GM21723 (cell line): ENCODE results near the gene KCNA10.

Source experiments
- ATAC-seq: cut with Tn5 transposase; IDR thresholded peaks from one replicate; pipeline ENCODE4 v1.9.1; 2021; ENCODE audit warnings: mild to moderate bottlenecking, moderate library complexity; ENCODE audit not compliant: unreplicated experiment

The KCNA10 gene

GRCh38 chr1:110519125-110519810 lies at the start of gene KCNA10:
TSS of gene KCNA10 (minus strand) at chr1:110519175. CDS start at chr1:110518787, 388 bp downstream.
- no peak for ATAC-seq

GRCh38 chr1:110566836-110567235 lies 47.9 kb upstream of the KCNA10 start:
- ATAC-seq: no peak

GRCh38 chr1:110565565-110565964 lies 46.6 kb upstream of the KCNA10 start:
- no peak for ATAC-seq

- ATAC-seq: no peak
Observed at GRCh38 chr1:110563089-110563488, 44.1 kb upstream of the KCNA10 start.

GRCh38 chr1:110561596-110561995 lies 42.6 kb upstream of the KCNA10 start:
- ATAC-seq: no peak

GRCh38 chr1:110559157-110559556 lies 40.2 kb upstream of the KCNA10 start:
- no peak for ATAC-seq

- ATAC-seq: no peak
Observed at GRCh38 chr1:110557481-110557880, 38.5 kb upstream of the KCNA10 start.

GRCh38 chr1:110556471-110556807 lies 37.5 kb upstream of the KCNA10 start:
- no peak for ATAC-seq

GRCh38 chr1:110555807-110556470 lies 37.0 kb upstream of the KCNA10 start:
- no peak for ATAC-seq

GRCh38 chr1:110554871-110555801 lies 36.2 kb upstream of the KCNA10 start:
- no peak for ATAC-seq

- no peak for ATAC-seq
Observed at GRCh38 chr1:110551278-110551809, 32.4 kb upstream of the KCNA10 start.

- no peak for ATAC-seq
Observed at GRCh38 chr1:110549831-110550230, 30.9 kb upstream of the KCNA10 start.

GRCh38 chr1:110548381-110548780 lies 29.4 kb upstream of the KCNA10 start:
- ATAC-seq: no peak

GRCh38 chr1:110547017-110547416 lies 28.0 kb upstream of the KCNA10 start:
- no peak for ATAC-seq

- no peak for ATAC-seq
Observed at GRCh38 chr1:110545492-110545891, 26.5 kb upstream of the KCNA10 start.

GRCh38 chr1:110544753-110545152 lies 25.8 kb upstream of the KCNA10 start:
- no peak for ATAC-seq

- no peak for ATAC-seq
Observed at GRCh38 chr1:110542725-110543124, 23.8 kb upstream of the KCNA10 start.

- no peak for ATAC-seq
Observed at GRCh38 chr1:110541906-110542395, 23.0 kb upstream of the KCNA10 start.

- no peak for ATAC-seq
Observed at GRCh38 chr1:110540891-110541685, 22.1 kb upstream of the KCNA10 start.

- ATAC-seq: no peak
Observed at GRCh38 chr1:110538921-110539320, 19.9 kb upstream of the KCNA10 start.
